Measurements from ENCODE around the gene RLN2. TPM values are rescaled to one million over a fixed set of nuclear protein-coding genes. Genes with fewer than 3 reads are reported as not detected.
A peak's percentile ranks its signal among the peaks of the same experiment; 100 is the strongest.

Gene RLN2
- total and polyA plus RNA-seq, 2 donors (not counting 1 experiment from before 2014, with no cell fraction given): not detected

DNA sequence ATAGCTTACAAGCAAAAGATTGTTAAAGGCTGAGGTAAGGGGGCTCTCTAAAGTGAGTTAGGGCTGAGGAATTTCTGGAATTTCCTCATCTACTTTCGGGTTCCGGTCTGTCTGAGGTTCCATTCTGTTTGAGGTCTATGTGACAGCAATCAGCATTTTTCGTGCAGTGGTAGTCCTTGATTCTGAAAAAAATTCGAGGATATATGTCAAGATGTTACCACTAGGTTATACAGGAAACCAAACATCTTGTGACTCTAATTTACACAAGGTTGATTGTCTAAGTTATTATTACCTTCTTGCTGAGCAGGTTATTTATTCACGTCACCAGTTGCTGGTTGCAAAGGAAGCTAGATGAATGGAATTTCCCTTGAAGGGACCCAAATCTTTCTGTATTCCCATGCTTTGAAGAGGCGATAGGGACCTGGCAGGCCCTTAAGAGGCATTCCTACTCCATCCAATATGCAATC, 35.2 kb downstream of the RLN2 start:
- Histone ChIP-seq H3K27ac (ENCODE audit: insufficient read depth, low read length) (no peak overlapping the region), H3K4me2 (ENCODE audit: extremely low read depth, insufficient read depth, low read length) (no peak overlapping the region), H3K4me3 (replicated peaks in 1 of 4; ENCODE audit: control extremely low read depth in 1 of 4, insufficient read depth in 1 of 4, low read depth in 3 of 4, low read length in 4 of 4) (no peak overlapping the region), H3K36me3 (ENCODE audit: control insufficient read depth, insufficient read depth, low read length) (no peaks in the 10 kb centered on the region), H3K4me1 (ENCODE audit: control insufficient read depth, extremely low read depth, insufficient read depth, low read length) (no peaks in the 10 kb centered on the region), H3K9ac (ENCODE audit: insufficient read depth, low read length) (no peak overlapping the region), H2AFZ (ENCODE audit: low read length) (no peak overlapping the region), H3K27me3 (ENCODE audit: control insufficient read depth, insufficient read depth, low read length) (no peaks in the 10 kb centered on the region), H4K20me1 (ENCODE audit: control insufficient read depth, extremely low read depth, insufficient read depth, low read length) (no peaks in the 10 kb centered on the region), H3K9me3 (ENCODE audit: control insufficient read depth, insufficient read depth, low read depth, low read length) (no peaks in the 10 kb centered on the region), H3K79me2 (ENCODE audit: control insufficient read depth, insufficient read depth, low read length) (no peaks in the 10 kb centered on the region)
- DNase-seq (ENCODE audit: low read depth in 2 of 2): peak in 1 of 2 donors; percentile 90
- TF ChIP-seq EZH2 (IDR thresholded peaks at IDR 0.05; ENCODE audit: low read length, missing control alignments): no peak
- TF ChIP-seq, protein P1, sequence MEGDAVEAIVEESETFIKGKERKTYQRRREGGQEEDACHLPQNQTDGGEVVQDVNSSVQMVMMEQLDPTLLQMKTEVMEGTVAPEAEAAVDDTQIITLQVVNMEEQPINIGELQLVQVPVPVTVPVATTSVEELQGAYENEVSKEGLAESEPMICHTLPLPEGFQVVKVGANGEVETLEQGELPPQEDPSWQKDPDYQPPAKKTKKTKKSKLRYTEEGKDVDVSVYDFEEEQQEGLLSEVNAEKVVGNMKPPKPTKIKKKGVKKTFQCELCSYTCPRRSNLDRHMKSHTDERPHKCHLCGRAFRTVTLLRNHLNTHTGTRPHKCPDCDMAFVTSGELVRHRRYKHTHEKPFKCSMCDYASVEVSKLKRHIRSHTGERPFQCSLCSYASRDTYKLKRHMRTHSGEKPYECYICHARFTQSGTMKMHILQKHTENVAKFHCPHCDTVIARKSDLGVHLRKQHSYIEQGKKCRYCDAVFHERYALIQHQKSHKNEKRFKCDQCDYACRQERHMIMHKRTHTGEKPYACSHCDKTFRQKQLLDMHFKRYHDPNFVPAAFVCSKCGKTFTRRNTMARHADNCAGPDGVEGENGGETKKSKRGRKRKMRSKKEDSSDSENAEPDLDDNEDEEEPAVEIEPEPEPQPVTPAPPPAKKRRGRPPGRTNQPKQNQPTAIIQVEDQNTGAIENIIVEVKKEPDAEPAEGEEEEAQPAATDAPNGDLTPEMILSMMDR (conservative IDR thresholded peaks at IDR 0.05 in 1 of 2, IDR thresholded peaks at IDR 0.05 in 1 of 2; ENCODE audit: low read depth in 1 of 2, low read length in 2 of 2): no peak

DNA sequence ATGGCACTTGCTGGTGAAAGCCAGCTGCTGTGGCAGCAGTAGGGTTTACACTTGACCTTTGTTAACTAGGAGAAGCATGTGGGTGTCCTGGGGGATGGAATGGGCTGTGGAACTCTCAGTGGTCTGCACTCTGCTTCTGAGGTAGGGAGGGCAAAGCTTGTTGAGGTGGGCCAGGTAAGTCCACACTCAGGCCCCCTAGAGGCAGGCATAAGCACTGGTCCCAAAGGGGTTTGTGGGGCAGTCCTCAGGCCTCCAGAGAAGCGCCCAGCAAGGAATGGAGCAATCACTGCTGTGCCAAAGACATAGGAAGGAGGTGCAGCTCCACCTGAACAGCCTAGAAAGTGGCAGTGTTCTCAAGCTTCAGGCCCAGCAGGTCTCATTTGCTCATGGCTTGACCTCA, 38.6 kb downstream of the RLN2 start:
- Histone ChIP-seq H3K9ac (ENCODE audit: insufficient read depth, low read length) (no peak overlapping the region), H3K27me3 (ENCODE audit: control insufficient read depth, insufficient read depth, low read length) (no peaks in the 10 kb centered on the region), H3K9me3 (ENCODE audit: control insufficient read depth, insufficient read depth, low read depth, low read length) (no peaks in the 10 kb centered on the region), H3K79me2 (ENCODE audit: control insufficient read depth, insufficient read depth, low read length) (no peaks in the 10 kb centered on the region), H3K4me3 (replicated peaks in 1 of 4; ENCODE audit: control extremely low read depth in 1 of 4, insufficient read depth in 1 of 4, low read depth in 3 of 4, low read length in 4 of 4) (no peak overlapping the region), H3K36me3 (ENCODE audit: control insufficient read depth, insufficient read depth, low read length) (no peaks in the 10 kb centered on the region), H3K4me1 (ENCODE audit: control insufficient read depth, extremely low read depth, insufficient read depth, low read length) (no peaks in the 10 kb centered on the region), H2AFZ (ENCODE audit: low read length) (no peak overlapping the region), H4K20me1 (ENCODE audit: control insufficient read depth, extremely low read depth, insufficient read depth, low read length) (no peaks in the 10 kb centered on the region), H3K27ac (ENCODE audit: insufficient read depth, low read length) (no peak overlapping the region), H3K4me2 (ENCODE audit: extremely low read depth, insufficient read depth, low read length) (no peak overlapping the region)
- TF ChIP-seq, protein P1 (conservative IDR thresholded peaks at IDR 0.05 in 1 of 2, IDR thresholded peaks at IDR 0.05 in 1 of 2; ENCODE audit: low read depth in 1 of 2, low read length in 2 of 2): no peak
- no peak for TF ChIP-seq EZH2 (IDR thresholded peaks at IDR 0.05; ENCODE audit: low read length, missing control alignments)
- DNase-seq (ENCODE audit: low read depth in 2 of 2): no peak

DNA sequence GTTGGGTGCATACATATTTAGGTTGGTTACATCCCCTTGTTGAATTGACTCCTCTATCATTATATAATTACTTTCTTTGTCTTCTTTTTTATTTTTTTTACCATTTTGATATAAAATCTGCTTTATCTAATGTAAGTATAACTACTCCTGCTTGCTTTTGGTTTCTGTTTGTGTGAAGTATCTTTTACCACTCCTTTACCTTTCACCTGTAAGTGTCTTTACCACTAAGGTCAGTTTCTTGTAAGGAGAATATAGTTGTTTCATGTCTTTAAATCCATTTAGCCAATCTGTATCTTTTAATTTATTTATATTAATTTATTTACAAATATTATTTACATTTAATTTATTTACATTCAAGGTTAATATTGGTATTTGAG, 40.3 kb downstream of the RLN2 start:
- Histone ChIP-seq H3K36me3 (ENCODE audit: control insufficient read depth, insufficient read depth, low read length) (no peaks in the 10 kb centered on the region), H3K4me2 (ENCODE audit: extremely low read depth, insufficient read depth, low read length) (no peak overlapping the region), H3K27me3 (ENCODE audit: control insufficient read depth, insufficient read depth, low read length) (no peaks in the 10 kb centered on the region), H3K9me3 (ENCODE audit: control insufficient read depth, insufficient read depth, low read depth, low read length) (no peaks in the 10 kb centered on the region), H3K27ac (ENCODE audit: insufficient read depth, low read length) (no peak overlapping the region), H3K4me1 (ENCODE audit: control insufficient read depth, extremely low read depth, insufficient read depth, low read length) (no peaks in the 10 kb centered on the region), H3K9ac (ENCODE audit: insufficient read depth, low read length) (no peak overlapping the region), H4K20me1 (ENCODE audit: control insufficient read depth, extremely low read depth, insufficient read depth, low read length) (no peaks in the 10 kb centered on the region), H3K4me3 (replicated peaks in 1 of 4; ENCODE audit: control extremely low read depth in 1 of 4, insufficient read depth in 1 of 4, low read depth in 3 of 4, low read length in 4 of 4) (no peak overlapping the region), H2AFZ (ENCODE audit: low read length) (no peak overlapping the region), H3K79me2 (ENCODE audit: control insufficient read depth, insufficient read depth, low read length) (no peaks in the 10 kb centered on the region)
- no peak for DNase-seq (ENCODE audit: low read depth in 2 of 2)
- no peak for TF ChIP-seq EZH2 (IDR thresholded peaks at IDR 0.05; ENCODE audit: low read length, missing control alignments)
- TF ChIP-seq, protein P1 (conservative IDR thresholded peaks at IDR 0.05 in 1 of 2, IDR thresholded peaks at IDR 0.05 in 1 of 2; ENCODE audit: low read depth in 1 of 2, low read length in 2 of 2): no peak

Measured in fibroblast of lung (primary cell).